ENCODE results near the gene TCF19.
"Not testable (repeated sequence)": the region's sequence is repeated elsewhere in the genome, so short reads cannot be mapped to it uniquely, and the experiment has no call there.

DNA sequence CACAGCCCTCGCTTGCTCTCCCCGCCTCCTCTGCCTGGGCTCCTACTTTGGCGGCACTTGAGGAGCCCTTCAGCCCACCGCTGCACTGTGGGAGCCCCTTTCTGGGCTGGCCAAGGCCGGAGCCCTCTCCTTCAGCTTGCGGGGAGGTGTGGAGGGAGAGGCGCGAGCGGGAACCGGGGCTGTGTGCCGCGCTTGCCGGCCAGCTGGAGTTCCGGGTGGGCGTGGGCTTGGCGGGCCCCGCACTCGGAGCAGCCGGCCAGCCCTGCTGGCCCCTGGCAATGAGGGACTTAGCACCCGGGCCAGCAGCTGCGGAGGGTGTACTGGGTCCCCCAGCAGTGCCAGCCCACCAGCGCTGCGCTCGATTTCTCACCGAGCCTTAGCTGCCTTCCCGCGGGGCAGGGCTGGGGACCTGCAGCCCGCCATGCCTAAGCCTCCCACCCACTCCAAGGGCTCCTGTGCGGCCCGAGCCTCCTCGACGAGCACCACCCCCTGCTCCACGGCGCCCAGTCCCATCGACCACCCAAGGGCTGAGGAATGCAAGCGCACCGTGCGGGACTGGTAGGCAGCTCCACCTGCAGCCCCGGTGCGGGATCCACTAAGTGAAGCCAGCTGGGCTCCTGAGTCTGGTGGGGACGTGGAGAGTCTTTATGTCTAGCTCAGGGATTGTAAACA, 37.1 kb downstream of the TCF19 start:
- TF ChIP-seq, protein P1, sequence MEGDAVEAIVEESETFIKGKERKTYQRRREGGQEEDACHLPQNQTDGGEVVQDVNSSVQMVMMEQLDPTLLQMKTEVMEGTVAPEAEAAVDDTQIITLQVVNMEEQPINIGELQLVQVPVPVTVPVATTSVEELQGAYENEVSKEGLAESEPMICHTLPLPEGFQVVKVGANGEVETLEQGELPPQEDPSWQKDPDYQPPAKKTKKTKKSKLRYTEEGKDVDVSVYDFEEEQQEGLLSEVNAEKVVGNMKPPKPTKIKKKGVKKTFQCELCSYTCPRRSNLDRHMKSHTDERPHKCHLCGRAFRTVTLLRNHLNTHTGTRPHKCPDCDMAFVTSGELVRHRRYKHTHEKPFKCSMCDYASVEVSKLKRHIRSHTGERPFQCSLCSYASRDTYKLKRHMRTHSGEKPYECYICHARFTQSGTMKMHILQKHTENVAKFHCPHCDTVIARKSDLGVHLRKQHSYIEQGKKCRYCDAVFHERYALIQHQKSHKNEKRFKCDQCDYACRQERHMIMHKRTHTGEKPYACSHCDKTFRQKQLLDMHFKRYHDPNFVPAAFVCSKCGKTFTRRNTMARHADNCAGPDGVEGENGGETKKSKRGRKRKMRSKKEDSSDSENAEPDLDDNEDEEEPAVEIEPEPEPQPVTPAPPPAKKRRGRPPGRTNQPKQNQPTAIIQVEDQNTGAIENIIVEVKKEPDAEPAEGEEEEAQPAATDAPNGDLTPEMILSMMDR (IDR thresholded peaks at IDR 0.05), result not testable (repeated sequence)
- not testable (repeated sequence) for TF ChIP-seq EZH2 (IDR thresholded peaks at IDR 0.05; ENCODE audit: borderline replicate concordance, insufficient read depth, low read depth, low read length, poor library complexity, severe bottlenecking)
